OCI-LY1 (cell line): ENCODE measurements around the gene GCC1.

Experiments used
- EZH2 ChIP-seq: fragments of 200-600 bp; sonication (generic), shearing (Covaris generic); IDR thresholded peaks from 2 replicates; pipeline ENCODE4 v1.8.0; 2017; ENCODE audit warnings: borderline replicate concordance, mixed run types, mild to moderate bottlenecking, antibody characterized with exemption, low read length, moderate library complexity, mixed read lengths
- TF ChIP-seq, protein P1 (sequence below): fragments of 200-600 bp; sonication (generic), shearing (Covaris generic); IDR thresholded peaks from 2 replicates; pipeline ENCODE4 v1.5.1; 2017; ENCODE audit warnings: mild to moderate bottlenecking, antibody characterized with exemption, low read length, moderate library complexity, mixed read lengths

DNA sequence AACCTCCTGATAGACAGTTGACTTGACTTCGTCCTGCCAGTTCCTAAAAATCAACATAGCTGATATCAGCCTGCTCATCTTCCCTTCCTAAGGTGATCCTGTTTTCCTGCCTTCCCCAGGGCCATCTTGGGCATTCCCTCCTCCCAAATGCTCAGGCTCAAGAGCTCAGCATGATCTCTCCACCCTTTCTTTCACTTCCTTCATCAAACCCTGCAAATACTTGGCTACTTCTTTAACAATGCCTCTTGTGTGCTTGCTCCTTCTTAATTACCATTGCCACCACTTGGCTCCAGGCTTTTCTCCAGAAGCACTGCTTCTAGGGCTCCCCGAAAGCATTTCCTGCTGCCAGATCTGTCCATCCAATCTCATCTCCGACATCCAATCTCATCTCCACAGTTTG, 15.5 kb upstream of the GCC1 start:
- TF ChIP-seq, protein P1, sequence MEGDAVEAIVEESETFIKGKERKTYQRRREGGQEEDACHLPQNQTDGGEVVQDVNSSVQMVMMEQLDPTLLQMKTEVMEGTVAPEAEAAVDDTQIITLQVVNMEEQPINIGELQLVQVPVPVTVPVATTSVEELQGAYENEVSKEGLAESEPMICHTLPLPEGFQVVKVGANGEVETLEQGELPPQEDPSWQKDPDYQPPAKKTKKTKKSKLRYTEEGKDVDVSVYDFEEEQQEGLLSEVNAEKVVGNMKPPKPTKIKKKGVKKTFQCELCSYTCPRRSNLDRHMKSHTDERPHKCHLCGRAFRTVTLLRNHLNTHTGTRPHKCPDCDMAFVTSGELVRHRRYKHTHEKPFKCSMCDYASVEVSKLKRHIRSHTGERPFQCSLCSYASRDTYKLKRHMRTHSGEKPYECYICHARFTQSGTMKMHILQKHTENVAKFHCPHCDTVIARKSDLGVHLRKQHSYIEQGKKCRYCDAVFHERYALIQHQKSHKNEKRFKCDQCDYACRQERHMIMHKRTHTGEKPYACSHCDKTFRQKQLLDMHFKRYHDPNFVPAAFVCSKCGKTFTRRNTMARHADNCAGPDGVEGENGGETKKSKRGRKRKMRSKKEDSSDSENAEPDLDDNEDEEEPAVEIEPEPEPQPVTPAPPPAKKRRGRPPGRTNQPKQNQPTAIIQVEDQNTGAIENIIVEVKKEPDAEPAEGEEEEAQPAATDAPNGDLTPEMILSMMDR = no peak
- no peak for TF ChIP-seq EZH2
